Left colon (tissue), 2 donors: Measurements from ENCODE around the gene SEL1L3. TPM values are rescaled to one million over a fixed set of nuclear protein-coding genes. Genes with fewer than 3 reads are reported as not detected.

Experiments
- ATAC-seq: fragments of 200-7000 bp; cut with Tn5 transposase; one replicate; pipeline ENCODE4 v1.9.1; 2020; ENCODE audit warnings: mild to moderate bottlenecking, moderate library complexity
- DNase-seq, 2 donors: peaks; one replicate each; pipeline ENCODE4 v3.0.0-alpha.2; 2020
- intact Hi-C, 2 donors: fragments of 100-400 bp; cut with DNase I in 1 of 2; cut with micrococcal nuclease in 1 of 2; formaldehyde crosslinking; loops; one replicate each; pipeline versions ENCODE4 v1.11.2 to v1.14.0; 2022; cut with DNase I, micrococcal nuclease
- total RNA-seq, 2 donors: library from RNA; stranded (reverse); fragmentation: NEBNext Ultra II Directional; extraction: Animal tissue kit (Norgen Biotek cat#: 25700); gene quantifications; one replicate each; pipeline ENCODE4 v1.2.1, GENCODE V29; 2021
- donor health status: DM: no; HTN: no; CAD: no.
- donor health status: DM: yes; HTN: yes; CAD: no.

Gene SEL1L3
- total RNA-seq, 2 donors from 2014 or later: 106 to 110 TPM

- no peak for ATAC-seq
- intact Hi-C loops: no loop called here
Measured at GRCh38 chr4:25830548-25830947, 32.2 kb downstream of the SEL1L3 start.

DNA sequence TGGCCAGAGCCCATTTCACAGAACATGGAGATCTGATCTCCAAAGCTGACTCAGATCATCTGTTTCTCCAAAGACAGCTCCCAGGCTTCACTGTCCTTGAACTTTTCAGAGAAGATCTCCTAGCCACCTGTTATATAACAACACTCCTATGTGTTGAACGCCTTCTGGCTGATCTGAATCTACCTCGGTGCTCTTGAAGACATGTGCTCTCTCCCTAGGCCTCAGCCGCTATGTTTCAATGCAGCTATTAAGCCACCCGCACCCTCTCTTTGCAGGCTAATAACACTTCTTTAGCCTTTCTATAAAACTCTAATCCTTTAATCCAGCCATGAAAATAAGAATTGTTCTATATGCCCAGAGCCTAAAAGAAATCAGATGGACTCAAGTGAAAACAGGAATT is 34.9 kb downstream of the SEL1L3 start:
- DNase-seq (no peak), ATAC-seq (no peak)
- intact Hi-C loops: no loop called here

More at GRCh38 chr4:25830548-25830947, 32.2 kb downstream of the SEL1L3 start:
- no peak for DNase-seq

DNA sequence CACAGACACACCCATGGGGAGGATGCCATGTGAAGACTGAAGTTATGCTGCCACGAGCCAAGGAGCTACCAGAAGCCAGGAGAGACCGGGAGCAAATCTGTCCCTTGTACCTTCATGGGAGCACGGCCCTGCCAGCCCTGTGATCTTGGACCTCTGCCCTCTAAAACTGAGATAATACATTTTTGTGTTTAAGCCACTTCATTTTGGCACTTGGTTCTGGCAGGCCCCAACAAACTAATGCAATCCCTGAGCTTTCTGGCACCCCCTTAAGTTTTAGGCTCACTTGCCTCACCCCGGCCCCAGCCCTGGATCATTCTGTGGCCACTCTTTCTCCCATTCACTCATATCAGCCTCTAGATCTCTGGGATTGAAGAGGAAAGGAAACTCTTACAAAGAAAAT is 35.4 kb downstream of the SEL1L3 start:
- DNase-seq (no peak), ATAC-seq (no peak)
- intact Hi-C loops: no loop called here

DNA sequence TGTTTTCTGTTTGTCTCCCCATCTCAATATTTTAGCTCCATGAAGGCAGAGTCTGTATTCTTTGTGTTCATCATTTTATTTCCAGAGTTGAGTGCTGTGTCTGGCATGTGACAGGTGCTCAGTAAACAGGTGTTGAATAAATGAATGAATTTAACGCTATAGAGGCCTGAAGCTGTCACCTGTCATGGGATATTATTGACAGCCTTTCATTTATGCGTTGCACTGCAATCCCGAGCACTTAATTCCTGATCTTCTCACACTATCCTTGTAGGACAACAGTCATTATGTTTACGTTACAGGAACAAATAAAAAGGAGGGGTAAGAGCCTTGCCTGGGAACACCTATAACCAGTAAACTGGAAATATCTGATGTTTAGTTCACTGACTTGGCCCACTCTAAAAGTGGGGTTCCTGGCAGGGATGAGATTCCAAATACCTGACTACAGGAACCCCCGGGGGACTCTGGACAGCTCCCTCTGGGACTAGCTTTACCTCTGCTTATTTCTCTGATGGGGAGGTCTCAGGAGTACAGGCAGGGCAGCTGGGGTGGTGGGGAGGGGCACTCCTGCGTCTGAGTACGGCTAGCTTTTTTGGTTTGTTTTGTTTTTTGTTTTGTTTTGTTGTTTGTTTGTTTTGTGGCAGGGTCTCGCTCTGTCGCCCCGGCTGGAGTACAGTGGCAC is 36.6 kb downstream of the SEL1L3 start:
- ATAC-seq (no peak), DNase-seq (no peak)
- intact Hi-C loops: no loop called here

GRCh38 chr4:25823632-25824031 is 39.2 kb downstream of the SEL1L3 start:
- ATAC-seq (no peak), DNase-seq (no peak)
- intact Hi-C loops: no loop called here

DNA sequence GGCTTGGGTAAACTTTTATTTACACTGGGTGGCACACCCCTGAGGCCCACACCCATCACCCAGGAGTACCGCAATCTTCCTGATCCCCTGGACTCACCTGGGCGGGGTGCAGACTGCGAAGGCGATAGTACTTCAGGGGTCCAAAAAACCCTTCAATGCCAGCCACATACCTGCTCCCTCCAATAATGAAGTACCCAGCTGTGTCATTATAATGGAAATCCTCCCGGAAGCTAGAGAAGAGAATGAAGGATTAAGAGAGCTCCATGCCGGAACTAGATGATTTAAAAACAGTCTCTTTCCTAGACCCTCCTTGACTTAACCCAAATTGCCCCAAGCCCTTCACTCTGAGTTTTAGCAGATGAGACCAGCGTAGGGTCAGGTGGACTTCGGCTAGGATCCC is 40.9 kb downstream of the SEL1L3 start:
- peak; percentile 35 for ATAC-seq
- DNase-seq: no peak

GRCh38 chr4:25821267-25821666 is 41.5 kb downstream of the SEL1L3 start:
- DNase-seq (no peak), ATAC-seq (no peak)
- intact Hi-C loops: no loop called here

More for the DNA sequence above, 40.9 kb downstream of the SEL1L3 start:
- intact Hi-C loops: no loop called here

- no peak for DNase-seq
- no peak for ATAC-seq
- intact Hi-C loops: no loop called here
Measured at GRCh38 chr4:25818876-25819275, 43.9 kb downstream of the SEL1L3 start.

DNA sequence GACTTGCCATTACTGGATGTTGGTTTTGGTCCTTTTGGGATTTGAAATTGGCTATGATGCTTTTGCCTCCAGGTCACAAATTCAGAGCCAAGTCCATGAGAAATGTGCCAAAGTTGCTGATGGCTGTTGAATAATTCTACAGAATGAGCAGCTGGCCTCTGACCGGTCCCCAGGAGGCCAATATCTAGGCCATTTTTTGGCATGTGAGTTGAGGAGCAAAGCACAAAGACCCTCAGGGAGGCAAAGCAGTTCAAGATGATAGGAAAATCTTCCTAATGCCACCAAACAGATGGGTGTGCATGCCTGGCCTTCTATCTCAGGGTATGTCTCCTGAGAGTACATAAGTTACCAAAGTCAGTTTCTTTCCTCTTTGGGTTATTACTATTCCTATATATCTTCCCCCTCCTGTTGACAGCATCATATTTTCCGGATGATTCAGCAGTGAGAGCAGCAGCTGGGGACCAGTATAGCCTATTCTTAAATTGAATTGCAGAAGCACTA is 44.4 kb downstream of the SEL1L3 start:
- ATAC-seq (no peak), DNase-seq (no peak)
- intact Hi-C loops: no loop called here

GRCh38 chr4:25817059-25817681 is 45.6 kb downstream of the SEL1L3 start:
- no peak for ATAC-seq
- DNase-seq: no peak
- intact Hi-C loops: no loop called here

DNA sequence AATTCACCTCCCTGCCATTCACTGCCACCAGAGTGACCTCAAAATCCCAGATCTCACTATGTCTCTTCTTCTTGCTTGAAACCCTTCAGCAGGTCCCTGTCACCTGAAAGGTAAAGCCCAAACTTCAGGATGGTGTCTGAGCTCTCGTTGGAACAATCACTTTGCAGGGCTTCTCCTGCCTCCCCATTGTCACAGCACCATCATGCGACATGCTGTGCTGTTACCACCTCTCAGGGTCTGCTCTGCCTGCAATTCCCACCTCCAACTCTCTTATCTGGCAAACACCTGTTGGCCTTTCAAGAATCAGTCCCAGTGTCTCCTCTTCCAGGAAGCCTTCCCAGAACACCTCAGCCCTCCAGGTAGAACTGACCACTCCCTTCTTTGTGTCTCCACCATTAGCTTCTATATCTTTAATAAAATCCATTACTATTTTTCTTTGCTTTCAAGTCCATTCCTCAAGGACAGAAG is 46.2 kb downstream of the SEL1L3 start:
- DNase-seq (no peak), ATAC-seq (no peak)
- intact Hi-C loops: no loop called here

DNA sequence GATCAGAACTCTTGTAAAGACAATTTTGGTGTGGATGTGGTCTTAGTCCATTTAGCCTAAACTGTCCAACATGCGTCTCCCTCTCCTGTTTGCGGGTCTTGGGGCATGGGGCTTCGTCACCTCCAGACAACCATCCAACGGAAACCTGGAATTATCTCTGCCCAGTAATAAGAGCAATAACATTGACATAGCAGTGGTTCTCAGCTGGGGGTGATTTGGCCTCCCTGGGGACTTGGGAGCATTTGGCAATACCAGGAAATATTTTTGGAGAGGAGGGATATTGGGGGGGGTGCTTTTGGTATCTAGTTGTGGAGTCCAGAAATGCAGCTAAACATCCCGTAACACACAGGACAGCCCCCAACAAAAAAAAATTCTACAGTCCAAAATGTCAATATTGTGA is 47.2 kb downstream of the SEL1L3 start:
- DNase-seq: no peak
- intact Hi-C loops: no loop called here
- no peak for ATAC-seq

- intact Hi-C loops: no loop called here
- peak in 1 of 2 donors; percentile 24 for DNase-seq
- ATAC-seq: peak; percentile 67
Measured at GRCh38 chr4:25814301-25815136, 48.3 kb downstream of the SEL1L3 start.

DNA sequence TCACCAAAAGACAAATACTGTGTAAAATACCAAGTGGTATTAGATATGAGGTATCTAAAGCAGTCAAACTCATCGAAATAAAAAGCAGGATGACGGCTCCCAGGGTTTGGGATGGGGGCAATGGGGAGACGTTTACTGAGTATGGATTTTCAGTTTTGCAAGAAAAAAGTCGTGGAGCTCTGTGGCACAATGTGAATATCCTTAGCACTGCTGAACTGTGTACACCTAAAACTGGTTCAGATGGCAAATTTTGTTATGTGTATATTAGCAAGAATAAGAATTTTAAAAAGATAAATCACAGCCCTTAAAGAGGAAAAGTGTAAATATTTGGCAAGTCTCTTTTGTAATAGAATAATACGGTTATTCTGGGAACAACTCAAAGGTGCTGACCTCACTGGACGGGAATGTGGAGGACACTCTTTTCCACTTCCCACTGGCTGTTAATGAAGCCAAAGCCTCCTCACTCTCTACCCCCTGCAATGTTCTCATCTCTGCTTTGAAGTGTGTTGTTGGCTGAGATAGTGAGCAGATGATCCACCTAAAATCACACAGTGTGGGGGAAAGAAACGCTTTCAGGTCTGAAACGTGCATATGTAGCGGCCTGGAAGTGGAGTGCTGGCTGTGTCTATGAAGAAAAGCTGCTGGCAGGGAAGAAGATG is 49.2 kb downstream of the SEL1L3 start:
- intact Hi-C loops: no loop called here
- no peak for ATAC-seq
- no peak for DNase-seq

GRCh38 chr4:25811841-25812240 is 50.9 kb downstream of the SEL1L3 start:
- intact Hi-C loops: no loop called here
- ATAC-seq (no peak), DNase-seq (no peak)

GRCh38 chr4:25811374-25811690 is 51.5 kb downstream of the SEL1L3 start:
- no peak for ATAC-seq
- DNase-seq: no peak
- intact Hi-C loops: no loop called here

GRCh38 chr4:25810461-25811373 is 52.1 kb downstream of the SEL1L3 start:
- DNase-seq (no peak), ATAC-seq (no peak)
- intact Hi-C loops: no loop called here

DNA sequence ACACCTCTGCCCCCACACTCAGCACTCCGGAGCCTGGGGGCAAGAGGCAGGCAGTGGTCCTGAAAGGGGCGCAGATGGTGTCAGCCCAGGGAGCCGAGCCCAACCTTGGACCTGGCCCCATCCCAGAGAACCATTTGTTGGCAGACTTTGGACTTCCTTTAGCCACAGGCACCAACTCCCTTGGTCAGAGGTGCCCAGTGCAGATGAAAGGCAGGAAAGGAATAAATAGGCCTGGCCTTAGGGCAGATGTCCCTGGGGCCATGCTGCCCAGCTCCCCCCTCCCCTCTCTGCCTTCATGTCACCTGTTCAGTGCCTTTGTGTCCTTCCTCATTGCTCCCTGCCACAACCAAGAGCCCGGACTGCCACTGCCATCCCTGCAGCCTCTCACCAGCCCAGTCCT is 52.8 kb downstream of the SEL1L3 start:
- ATAC-seq (peak; percentile 78), DNase-seq (no peak)
- intact Hi-C loops: no loop called here
